GM12875 (cell line): ENCODE data around the gene NPB.
A peak's percentile ranks its signal among the peaks of the same experiment; 100 is the strongest.

ENCODE experiments used
- H3K4me3 ChIP-seq: one replicate; pipeline ENCODE4 v1.5.1; 2011; ENCODE audit warnings: low read depth, low read length, control low read depth
- CTCF ChIP-seq: IDR thresholded peaks from 2 replicates; pipeline ENCODE4 v1.5.1; 2011; ENCODE audit warnings: low read depth, mild to moderate bottlenecking, control low read depth, inconsistent platforms, low read length, moderate library complexity, borderline replicate concordance; ENCODE audit not compliant: insufficient read depth

Gene NPB

GRCh38 chr17:81860756-81861568 is 41.1 kb upstream of the NPB start:
- TF ChIP-seq CTCF: no peak
- peak overlapping the region; percentile 56 for H3K4me3 ChIP-seq

DNA sequence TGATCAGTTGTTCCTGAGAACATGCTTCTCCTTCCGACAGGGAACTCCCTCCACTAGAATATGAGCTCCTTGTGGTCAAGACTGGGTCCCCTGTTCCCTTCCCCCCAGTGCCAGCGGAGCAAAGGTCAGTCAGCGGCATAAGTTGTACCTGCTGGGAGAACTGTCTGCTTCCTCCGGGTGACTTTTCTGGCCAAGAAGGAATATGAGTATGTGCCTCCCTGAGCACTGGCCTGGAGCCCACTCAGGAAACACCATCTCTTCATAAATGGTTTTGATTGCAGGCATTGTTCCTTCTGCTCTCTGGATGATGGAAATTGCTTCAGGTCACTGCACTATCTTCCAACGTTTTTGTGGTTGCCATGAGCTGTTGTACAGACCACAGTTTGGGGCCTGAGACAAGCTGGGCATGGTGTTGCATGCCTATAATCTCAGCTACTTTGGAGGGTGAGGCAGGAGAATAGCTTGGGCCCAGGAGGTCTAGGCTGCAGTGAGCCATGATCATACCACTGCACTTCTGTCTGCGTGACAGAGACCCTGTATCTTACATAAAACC is 38.8 kb upstream of the NPB start:
- H3K4me3 ChIP-seq: no peak overlapping the region
- TF ChIP-seq CTCF: no peak

GRCh38 chr17:81863833-81864768 is 37.9 kb upstream of the NPB start:
- H3K4me3 ChIP-seq: no peak overlapping the region
- no peak for TF ChIP-seq CTCF

GRCh38 chr17:81865358-81865732 is 36.7 kb upstream of the NPB start:
- TF ChIP-seq CTCF: no peak
- no peak overlapping the region for H3K4me3 ChIP-seq

DNA sequence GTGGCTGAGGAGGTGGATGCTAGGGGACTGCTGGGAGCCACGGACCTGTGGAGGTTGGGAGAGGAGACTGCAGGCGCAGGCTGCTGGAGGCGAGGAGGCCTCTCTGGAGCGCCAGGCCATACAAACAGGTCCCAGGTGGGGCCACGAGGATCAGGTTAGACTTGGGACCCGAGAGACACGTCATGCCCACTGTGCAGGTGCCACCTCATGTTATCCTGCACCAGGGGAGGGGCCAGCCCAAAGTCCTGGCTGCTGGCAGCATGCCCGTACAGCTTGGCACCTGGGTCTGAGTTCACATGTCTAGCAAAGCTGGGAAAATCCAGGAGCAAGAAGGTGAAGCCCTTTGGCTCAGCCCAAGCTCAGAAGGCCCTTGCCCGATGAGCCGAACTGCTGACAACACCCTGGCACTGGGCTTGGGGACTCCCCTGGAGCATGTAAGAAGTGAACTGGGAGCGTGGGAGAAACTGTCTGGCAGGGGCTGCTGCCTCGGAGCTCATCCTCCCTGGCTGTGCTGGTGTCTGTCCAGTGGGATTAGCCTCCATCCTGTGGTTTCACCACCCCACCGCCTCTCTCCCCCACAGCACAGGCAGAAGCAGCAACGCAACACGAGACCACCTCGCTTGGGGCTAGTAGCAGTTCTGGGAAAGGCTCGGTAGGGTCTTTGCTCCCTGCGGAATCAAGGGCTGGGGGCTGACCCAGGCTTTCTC is 36.2 kb upstream of the NPB start:
- TF ChIP-seq CTCF: no peak
- no peak overlapping the region for H3K4me3 ChIP-seq

DNA sequence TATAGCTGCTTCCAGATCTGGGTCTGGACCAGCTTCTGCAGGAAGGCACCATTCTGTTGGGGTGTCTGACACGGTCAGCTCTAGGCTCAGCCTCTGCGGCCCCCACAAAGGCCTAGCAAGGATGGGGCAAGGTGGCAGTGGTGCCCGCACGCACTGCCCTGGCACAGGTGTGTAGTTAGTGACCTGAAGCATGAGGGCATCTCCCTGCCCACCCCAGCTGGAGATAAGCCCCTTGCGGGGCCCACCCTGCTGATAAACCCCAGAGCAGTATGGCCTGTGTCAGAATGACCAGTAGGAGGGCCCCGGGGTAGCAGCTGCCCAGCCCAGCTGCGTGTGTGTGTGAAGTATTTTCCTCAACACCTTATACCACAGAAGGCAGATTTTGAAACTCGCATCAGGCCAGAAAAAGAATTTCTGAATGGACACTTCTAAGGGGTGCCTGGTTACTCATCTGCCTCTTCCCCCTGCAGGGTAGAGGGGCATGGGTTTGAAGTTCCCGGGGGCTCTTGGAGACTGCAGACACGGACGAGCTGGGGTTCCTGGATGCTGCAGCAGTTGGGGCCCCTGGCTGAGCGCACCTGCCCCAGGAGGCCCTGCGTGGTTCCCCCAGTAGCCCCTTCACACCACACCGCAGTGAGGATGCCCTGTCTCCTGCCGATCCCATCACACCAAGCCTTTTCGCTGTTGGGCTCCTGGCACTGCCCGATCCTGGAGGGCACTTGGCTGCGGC is 35.4 kb upstream of the NPB start:
- no peak for TF ChIP-seq CTCF
- H3K4me3 ChIP-seq: no peak overlapping the region
